ENCODE measurements around the gene FOSB.

DNA sequence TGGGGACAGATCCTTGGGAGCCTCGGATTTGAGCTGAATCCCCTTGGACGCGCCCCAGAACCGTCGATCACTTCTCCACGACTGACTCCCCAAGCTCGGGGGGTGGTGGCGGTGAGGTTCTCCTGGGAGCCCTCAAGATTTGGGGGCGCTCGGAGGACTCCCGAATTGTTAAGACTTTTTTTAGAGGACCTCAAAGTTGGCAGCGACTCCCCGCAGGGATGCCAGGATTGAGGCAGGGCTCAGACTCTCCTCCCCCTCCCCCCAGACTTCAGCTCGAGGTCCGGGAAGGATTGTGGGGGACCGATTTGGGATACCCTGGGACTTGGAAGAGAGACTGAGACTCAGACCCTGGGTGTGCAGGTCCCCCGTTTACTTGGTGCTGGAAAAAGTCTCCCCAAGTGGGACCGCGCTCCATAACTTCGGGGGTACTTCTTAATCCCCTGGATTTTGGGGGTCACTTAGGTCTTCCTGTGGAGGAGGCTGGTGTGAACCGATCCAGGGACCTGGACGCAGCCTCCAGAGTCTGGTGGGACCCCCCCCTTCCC, 40.1 kb downstream of the FOSB start:
- no peak for TF ChIP-seq POLR2A (IDR thresholded peaks at IDR 0.05)
- TF ChIP-seq, protein P1, sequence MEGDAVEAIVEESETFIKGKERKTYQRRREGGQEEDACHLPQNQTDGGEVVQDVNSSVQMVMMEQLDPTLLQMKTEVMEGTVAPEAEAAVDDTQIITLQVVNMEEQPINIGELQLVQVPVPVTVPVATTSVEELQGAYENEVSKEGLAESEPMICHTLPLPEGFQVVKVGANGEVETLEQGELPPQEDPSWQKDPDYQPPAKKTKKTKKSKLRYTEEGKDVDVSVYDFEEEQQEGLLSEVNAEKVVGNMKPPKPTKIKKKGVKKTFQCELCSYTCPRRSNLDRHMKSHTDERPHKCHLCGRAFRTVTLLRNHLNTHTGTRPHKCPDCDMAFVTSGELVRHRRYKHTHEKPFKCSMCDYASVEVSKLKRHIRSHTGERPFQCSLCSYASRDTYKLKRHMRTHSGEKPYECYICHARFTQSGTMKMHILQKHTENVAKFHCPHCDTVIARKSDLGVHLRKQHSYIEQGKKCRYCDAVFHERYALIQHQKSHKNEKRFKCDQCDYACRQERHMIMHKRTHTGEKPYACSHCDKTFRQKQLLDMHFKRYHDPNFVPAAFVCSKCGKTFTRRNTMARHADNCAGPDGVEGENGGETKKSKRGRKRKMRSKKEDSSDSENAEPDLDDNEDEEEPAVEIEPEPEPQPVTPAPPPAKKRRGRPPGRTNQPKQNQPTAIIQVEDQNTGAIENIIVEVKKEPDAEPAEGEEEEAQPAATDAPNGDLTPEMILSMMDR (IDR thresholded peaks at IDR 0.05), result no peak

All from breast epithelium (tissue), 3 donors.